Measurements from ENCODE around the gene IL17RA.

IL17RA gene

GRCh38 chr22:17106785-17107546 is 22.2 kb downstream of the IL17RA start:
- no peak overlapping the region for H3K27ac ChIP-seq (ENCODE audit: low read depth, low read length)
- no peak overlapping the region for H2AFZ ChIP-seq (ENCODE audit: low read depth, low read length, severe bottlenecking)
- no peaks in the 10 kb centered on the region for H3K27me3 ChIP-seq (ENCODE audit: low read length)
- no peak for TF ChIP-seq EZH2phosphoT487 (conservative IDR thresholded peaks at IDR 0.05; ENCODE audit: low read length)
- TF ChIP-seq, protein P1, sequence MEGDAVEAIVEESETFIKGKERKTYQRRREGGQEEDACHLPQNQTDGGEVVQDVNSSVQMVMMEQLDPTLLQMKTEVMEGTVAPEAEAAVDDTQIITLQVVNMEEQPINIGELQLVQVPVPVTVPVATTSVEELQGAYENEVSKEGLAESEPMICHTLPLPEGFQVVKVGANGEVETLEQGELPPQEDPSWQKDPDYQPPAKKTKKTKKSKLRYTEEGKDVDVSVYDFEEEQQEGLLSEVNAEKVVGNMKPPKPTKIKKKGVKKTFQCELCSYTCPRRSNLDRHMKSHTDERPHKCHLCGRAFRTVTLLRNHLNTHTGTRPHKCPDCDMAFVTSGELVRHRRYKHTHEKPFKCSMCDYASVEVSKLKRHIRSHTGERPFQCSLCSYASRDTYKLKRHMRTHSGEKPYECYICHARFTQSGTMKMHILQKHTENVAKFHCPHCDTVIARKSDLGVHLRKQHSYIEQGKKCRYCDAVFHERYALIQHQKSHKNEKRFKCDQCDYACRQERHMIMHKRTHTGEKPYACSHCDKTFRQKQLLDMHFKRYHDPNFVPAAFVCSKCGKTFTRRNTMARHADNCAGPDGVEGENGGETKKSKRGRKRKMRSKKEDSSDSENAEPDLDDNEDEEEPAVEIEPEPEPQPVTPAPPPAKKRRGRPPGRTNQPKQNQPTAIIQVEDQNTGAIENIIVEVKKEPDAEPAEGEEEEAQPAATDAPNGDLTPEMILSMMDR (IDR thresholded peaks at IDR 0.05; ENCODE audit: insufficient read depth, low read length, poor library complexity, severe bottlenecking): no peak
- no peaks in the 10 kb centered on the region for H3K9me2 ChIP-seq (replicated peaks; ENCODE audit: insufficient read depth, low read length)
- no peak overlapping the region for H3K4me3 ChIP-seq (ENCODE audit: insufficient read depth, low read length, poor library complexity, severe bottlenecking)
- H3F3A ChIP-seq (ENCODE audit: insufficient read depth): no peaks in the 10 kb centered on the region
- H3K4me2 ChIP-seq (ENCODE audit: low read depth, low read length, poor library complexity, severe bottlenecking): no peak overlapping the region
- no peaks in the 10 kb centered on the region for H4K20me1 ChIP-seq (ENCODE audit: low read depth, low read length)
- no peaks in the 10 kb centered on the region for H3K9me3 ChIP-seq (ENCODE audit: insufficient read depth, low read length)
- no peak overlapping the region for H3K9ac ChIP-seq (ENCODE audit: low read length)
- no peaks in the 10 kb centered on the region for H3K79me2 ChIP-seq (ENCODE audit: insufficient read depth, low read length)
- no peaks in the 10 kb centered on the region for H3K36me3 ChIP-seq (ENCODE audit: low read length)

GRCh38 chr22:17107547-17107810 is 22.7 kb downstream of the IL17RA start:
- H3K4me3 ChIP-seq (ENCODE audit: insufficient read depth, low read length, poor library complexity, severe bottlenecking): no peak overlapping the region
- no peak overlapping the region for H2AFZ ChIP-seq (ENCODE audit: low read depth, low read length, severe bottlenecking)
- no peak for TF ChIP-seq EZH2phosphoT487 (conservative IDR thresholded peaks at IDR 0.05; ENCODE audit: low read length)
- TF ChIP-seq, protein P1 (IDR thresholded peaks at IDR 0.05; ENCODE audit: insufficient read depth, low read length, poor library complexity, severe bottlenecking): no peak
- no peaks in the 10 kb centered on the region for H3K36me3 ChIP-seq (ENCODE audit: low read length)
- H4K20me1 ChIP-seq (ENCODE audit: low read depth, low read length): no peaks in the 10 kb centered on the region
- H3K79me2 ChIP-seq (ENCODE audit: insufficient read depth, low read length): no peaks in the 10 kb centered on the region
- no peak overlapping the region for H3K9ac ChIP-seq (ENCODE audit: low read length)
- no peaks in the 10 kb centered on the region for H3K9me3 ChIP-seq (ENCODE audit: insufficient read depth, low read length)
- H3K4me2 ChIP-seq (ENCODE audit: low read depth, low read length, poor library complexity, severe bottlenecking): no peak overlapping the region
- H3K27me3 ChIP-seq (ENCODE audit: low read length): no peaks in the 10 kb centered on the region
- no peak overlapping the region for H3K27ac ChIP-seq (ENCODE audit: low read depth, low read length)
- no peaks in the 10 kb centered on the region for H3F3A ChIP-seq (ENCODE audit: insufficient read depth)
- no peaks in the 10 kb centered on the region for H3K9me2 ChIP-seq (replicated peaks; ENCODE audit: insufficient read depth, low read length)

DNA sequence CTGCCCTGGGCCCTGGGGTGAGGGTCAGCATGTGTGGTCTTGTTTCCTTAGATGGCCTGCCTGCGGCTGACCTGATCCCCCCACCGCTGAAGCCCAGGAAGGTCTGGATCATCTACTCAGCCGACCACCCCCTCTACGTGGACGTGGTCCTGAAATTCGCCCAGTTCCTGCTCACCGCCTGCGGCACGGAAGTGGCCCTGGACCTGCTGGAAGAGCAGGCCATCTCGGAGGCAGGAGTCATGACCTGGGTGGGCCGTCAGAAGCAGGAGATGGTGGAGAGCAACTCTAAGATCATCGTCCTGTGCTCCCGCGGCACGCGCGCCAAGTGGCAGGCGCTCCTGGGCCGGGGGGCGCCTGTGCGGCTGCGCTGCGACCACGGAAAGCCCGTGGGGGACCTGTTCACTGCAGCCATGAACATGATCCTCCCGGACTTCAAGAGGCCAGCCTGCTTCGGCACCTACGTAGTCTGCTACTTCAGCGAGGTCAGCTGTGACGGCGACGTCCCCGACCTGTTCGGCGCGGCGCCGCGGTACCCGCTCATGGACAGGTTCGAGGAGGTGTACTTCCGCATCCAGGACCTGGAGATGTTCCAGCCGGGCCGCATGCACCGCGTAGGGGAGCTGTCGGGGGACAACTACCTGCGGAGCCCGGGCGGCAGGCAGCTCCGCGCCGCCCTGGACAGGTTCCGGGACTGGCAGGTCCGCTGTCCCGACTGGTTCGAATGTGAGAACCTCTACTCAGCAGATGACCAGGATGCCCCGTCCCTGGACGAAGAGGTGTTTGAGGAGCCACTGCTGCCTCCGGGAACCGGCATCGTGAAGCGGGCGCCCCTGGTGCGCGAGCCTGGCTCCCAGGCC is 23.7 kb downstream of the IL17RA start:
- no peaks in the 10 kb centered on the region for H3K79me2 ChIP-seq (ENCODE audit: insufficient read depth, low read length)
- H3K27ac ChIP-seq (ENCODE audit: low read depth, low read length): no peak overlapping the region
- H3K4me3 ChIP-seq (ENCODE audit: insufficient read depth, low read length, poor library complexity, severe bottlenecking): no peak overlapping the region
- H4K20me1 ChIP-seq (ENCODE audit: low read depth, low read length): no peaks in the 10 kb centered on the region
- no peaks in the 10 kb centered on the region for H3K9me2 ChIP-seq (replicated peaks; ENCODE audit: insufficient read depth, low read length)
- no peak overlapping the region for H3K4me2 ChIP-seq (ENCODE audit: low read depth, low read length, poor library complexity, severe bottlenecking)
- H3K9ac ChIP-seq (ENCODE audit: low read length): no peak overlapping the region
- H3K27me3 ChIP-seq (ENCODE audit: low read length): no peaks in the 10 kb centered on the region
- no peaks in the 10 kb centered on the region for H3K9me3 ChIP-seq (ENCODE audit: insufficient read depth, low read length)
- no peaks in the 10 kb centered on the region for H3K36me3 ChIP-seq (ENCODE audit: low read length)
- TF ChIP-seq EZH2phosphoT487 (conservative IDR thresholded peaks at IDR 0.05; ENCODE audit: low read length): no peak
- TF ChIP-seq, protein P1 (IDR thresholded peaks at IDR 0.05; ENCODE audit: insufficient read depth, low read length, poor library complexity, severe bottlenecking): no peak
- H2AFZ ChIP-seq (ENCODE audit: low read depth, low read length, severe bottlenecking): no peak overlapping the region
- no peaks in the 10 kb centered on the region for H3F3A ChIP-seq (ENCODE audit: insufficient read depth)
